Myocyte (in vitro differentiated cells): ENCODE measurements around the gene SCD. TPM values are rescaled to one million over a fixed set of nuclear protein-coding genes. Genes with fewer than 3 reads are reported as not detected.
"Not testable (repeated sequence)": the region's sequence is repeated elsewhere in the genome, so short reads cannot be mapped to it uniquely, and the experiment has no call there.

Source experiments
- DNase-seq: peaks from one replicate; pipeline ENCODE4 v3.0.0-alpha.2; 2012; ENCODE audit warnings: low read depth
- polyA plus RNA-seq: library from polyadenylated mRNA; unstranded; fragments of >200 nt; gene quantifications from one replicate; pipeline ENCODE4 v1.2.1, GENCODE V29; 2012; ENCODE audit warnings: missing spikeins
- total RNA-seq: library from RNA; depleted of rRNA; stranded (reverse); fragments of >200 nt; gene quantifications from 2 replicates; pipeline ENCODE4 v1.2.3, GENCODE V29; 2014

SCD gene
- 502 and 937 TPM in 2 replicates for total RNA-seq
- polyA plus RNA-seq, result 327 TPM

- peak; percentile 98 for DNase-seq
Measured at GRCh38 chr10:100346765-100347567, at the start of gene SCD. SCD (plus strand) TSS chr10:100347233; CDS start chr10:100347505, 272 bp downstream.

- no peak for DNase-seq
Measured at GRCh38 chr10:100297242-100297641, 49.8 kb upstream of the SCD start.

- not testable (repeated sequence) for DNase-seq
Measured at GRCh38 chr10:100301123-100301522, 45.9 kb upstream of the SCD start.

- DNase-seq, result peak; percentile 37
Measured at GRCh38 chr10:100303724-100304319, 43.2 kb upstream of the SCD start.

GRCh38 chr10:100304414-100304813, 42.6 kb upstream of the SCD start:
- no peak for DNase-seq

DNA sequence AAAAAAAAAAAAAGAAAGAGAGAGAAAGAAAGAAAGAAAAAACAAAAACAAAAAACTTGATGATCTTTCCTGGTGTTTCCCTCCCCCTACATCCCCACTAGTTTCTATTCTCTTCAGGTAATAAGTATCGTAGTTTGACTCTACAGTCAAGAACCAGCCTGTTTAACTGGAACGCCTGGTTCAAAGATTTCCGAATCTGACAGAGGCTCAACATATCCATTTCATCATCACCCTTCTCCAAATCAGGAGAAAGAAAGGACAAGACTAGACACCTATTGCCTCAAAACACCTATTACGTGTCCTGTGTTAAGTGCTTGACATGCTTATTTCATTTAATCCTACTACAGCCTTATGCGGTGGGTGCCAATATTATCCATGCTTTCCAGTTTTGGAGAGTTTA, 40.2 kb upstream of the SCD start:
- DNase-seq, result no peak

DNA sequence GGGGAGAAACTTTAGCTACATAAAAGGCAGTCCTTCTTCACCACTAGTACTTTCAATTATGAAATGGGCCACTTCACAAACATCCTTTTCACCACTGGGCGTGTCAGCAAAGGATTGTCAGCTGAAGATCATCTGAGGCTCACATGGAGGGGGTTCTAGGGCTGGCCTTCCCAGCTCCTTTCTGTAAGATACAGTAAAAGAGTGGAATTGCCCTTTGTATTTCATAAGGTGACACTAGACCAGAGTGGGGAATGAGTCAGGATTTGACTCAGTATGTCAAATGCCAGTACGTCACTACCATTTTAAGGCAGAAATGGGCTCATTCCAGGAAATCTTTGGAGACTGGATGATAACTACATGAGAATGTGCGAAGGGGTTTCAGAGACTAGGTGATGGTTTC, 39.3 kb upstream of the SCD start:
- DNase-seq, result no peak

- DNase-seq, result no peak
Measured at GRCh38 chr10:100311298-100311697, 35.7 kb upstream of the SCD start.

DNA sequence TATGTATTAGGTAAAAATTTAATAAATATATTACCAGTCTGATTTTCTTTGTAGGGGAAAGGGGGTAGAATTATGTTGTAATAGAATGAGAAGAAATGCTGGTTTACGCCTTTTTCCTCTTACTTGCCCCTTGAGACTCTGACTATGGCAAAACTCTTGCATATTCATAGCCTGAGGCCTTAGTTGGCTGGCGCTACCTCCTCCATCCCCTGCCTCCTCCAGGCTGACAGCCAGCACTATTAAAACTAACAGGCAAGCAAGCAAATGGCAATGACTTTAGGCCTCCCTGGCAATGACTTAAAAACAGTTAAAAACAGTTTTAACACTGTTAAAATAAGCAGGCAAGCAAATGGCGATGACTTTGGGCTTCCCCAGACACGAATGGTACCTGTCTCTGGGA, 31.4 kb upstream of the SCD start:
- DNase-seq, result no peak

- no peak for DNase-seq
Measured at GRCh38 chr10:100318207-100318606, 28.8 kb upstream of the SCD start.

GRCh38 chr10:100319707-100320402, 27.2 kb upstream of the SCD start:
- DNase-seq, result no peak

DNA sequence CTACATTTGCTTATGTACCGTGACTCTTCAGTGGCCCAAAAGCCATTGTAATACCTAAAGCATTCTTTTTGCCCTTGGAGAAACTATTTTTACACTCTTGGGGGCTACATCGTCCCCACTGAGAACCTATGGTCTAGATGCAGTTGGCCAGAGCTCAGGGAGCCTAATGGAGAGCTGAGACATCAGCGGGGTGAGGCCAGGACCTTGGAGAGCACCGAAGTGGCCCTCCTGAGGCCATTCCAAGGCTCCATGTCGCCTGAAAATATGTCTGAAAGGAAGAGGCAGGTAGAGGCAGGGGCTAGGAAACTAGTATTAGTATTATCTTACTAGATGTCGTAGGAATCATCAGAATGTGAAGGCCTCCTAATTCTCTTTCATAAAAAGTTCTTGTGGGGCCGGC, 21.9 kb upstream of the SCD start:
- peak; percentile 37 for DNase-seq

DNA sequence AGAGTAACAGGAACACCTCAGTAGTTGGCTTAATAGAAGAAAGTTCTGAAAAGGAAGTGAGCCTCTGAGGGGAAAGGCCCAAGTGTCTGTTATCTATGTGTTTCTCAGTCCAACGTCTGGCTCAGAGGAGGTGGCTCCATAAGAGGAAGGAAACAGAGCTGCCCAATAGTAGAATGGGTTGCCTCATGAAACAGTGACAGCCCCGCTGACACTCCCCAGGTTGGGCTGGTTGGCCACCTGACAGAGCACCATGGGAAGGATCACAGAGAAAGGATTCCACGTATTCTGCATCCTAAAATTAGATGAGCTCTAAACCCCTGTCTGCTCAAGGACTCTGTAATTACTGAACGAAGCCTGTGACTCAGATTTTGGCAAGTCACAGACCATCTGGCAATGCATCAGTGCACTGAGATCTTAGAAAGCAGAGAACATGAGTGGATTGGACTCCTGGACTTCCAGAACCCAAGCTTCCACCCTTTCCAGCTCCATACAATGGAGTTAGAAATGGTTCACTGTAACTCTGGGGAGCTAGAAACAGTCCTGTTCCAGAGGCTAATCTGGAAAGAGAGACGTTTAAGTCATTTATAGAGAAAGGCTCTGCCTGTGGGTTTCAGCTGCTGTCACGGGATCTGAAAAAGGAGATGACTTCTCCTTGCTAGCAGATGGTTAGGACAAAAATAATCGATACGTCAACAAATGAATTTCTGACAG, 19.9 kb upstream of the SCD start:
- DNase-seq, result peak; percentile 83

DNA sequence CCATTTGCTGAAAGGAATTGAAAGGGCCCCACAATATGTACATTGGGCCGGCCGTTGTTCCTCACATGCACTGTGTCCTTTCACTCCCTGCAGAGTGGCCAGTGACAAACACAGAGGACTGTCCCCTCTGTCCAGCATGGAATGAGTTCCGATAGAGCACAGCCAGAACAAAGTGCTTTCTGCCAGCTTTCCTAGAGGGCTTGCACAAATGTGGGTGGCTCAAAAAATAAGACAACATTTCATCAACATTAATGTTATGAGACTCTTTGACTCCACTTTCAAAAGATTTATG, 19.4 kb upstream of the SCD start:
- no peak for DNase-seq

GRCh38 chr10:100328198-100328597, 18.8 kb upstream of the SCD start:
- no peak for DNase-seq

- DNase-seq, result no peak
Measured at GRCh38 chr10:100330079-100330478, 17.0 kb upstream of the SCD start, which contains the start of gene PKD2L1. PKD2L1 (minus strand) TSS chr10:100330228; CDS start chr10:100330103, 125 bp downstream.

GRCh38 chr10:100333106-100333505, 13.9 kb upstream of the SCD start:
- DNase-seq, result no peak

- DNase-seq, result no peak
Measured at GRCh38 chr10:100333661-100334440, 13.2 kb upstream of the SCD start.

DNA sequence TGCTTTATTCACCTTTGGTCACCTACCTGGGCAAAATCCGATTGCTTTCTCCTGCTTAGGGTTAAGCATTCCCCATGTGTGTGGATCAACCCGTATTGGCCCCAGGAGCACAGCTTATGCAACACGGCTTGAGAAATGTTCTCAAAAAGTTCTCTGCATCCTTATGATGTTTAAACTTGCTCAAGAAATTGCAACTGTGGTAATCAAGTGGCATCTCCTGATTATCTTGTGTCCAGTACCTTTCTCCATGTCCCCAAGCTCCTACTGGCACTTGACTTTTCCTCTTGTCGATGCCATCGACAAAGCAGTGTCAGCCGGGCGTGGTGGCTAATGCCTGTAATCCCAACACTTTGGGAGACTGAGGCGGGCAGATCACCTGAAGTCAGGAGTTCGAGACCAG, 12.3 kb upstream of the SCD start:
- no peak for DNase-seq

- DNase-seq, result peak; percentile 76
Measured at GRCh38 chr10:100338434-100339036, 8.5 kb upstream of the SCD start.

- no peak for DNase-seq
Measured at GRCh38 chr10:100339236-100339635, 7.8 kb upstream of the SCD start.
